IMR-90 (cell line): ENCODE measurements around the gene SUGCT. TPM values are rescaled to one million over a fixed set of nuclear protein-coding genes. Genes with fewer than 3 reads are reported as not detected.

Experiments
- ATAC-seq: fragments of 200-7000 bp; cut with Tn5 transposase; 2 replicates; pipeline ENCODE4 v1.9.1; 2020; ENCODE audit warnings: low read depth, mild to moderate bottlenecking, moderate library complexity
- BruUV-seq: library from RNA; stranded (reverse); fragments of 400-500 nt; replicated peaks from 2 replicates; lab custom pipeline; 2021; lab: Mats Ljungman, UMichigan
- CTCF ChIA-PET: fragments of 300-600 bp; formaldehyde crosslinking; extraction: SDS; loops from one replicate; lab custom pipeline; 2021; ENCODE audit warnings: antibody characterized with exemption; lab: Yijun Ruan, JAX
- POLR2A ChIA-PET: fragments of 300-600 bp; sonication (Branson Sonifier 250); formaldehyde crosslinking; loops from one replicate; lab custom pipeline; 2022; ENCODE audit warnings: antibody characterized with exemption; ENCODE audit not compliant: unreplicated experiment; lab: Charles Lee
- DNase-seq: peaks from one replicate; pipeline ENCODE4 v3.0.0; 2013
- H2AFZ ChIP-seq: replicated peaks from 2 replicates; pipeline ENCODE3; 2013; ENCODE audit warnings: low read length, mild to moderate bottlenecking; ENCODE audit not compliant: poor library complexity
- H2AK5ac ChIP-seq: 2 replicates; pipeline ENCODE4 v1.6.1; 2013; ENCODE audit warnings: low read depth, low read length, inconsistent platforms
- H2AK9ac ChIP-seq: replicated peaks from 2 replicates; pipeline ENCODE3; 2013; ENCODE audit warnings: mild to moderate bottlenecking, low read depth, low read length, moderate library complexity; ENCODE audit not compliant: poor library complexity
- H2BK120ac ChIP-seq: 2 replicates; pipeline ENCODE4 v1.6.1; 2013; ENCODE audit warnings: low read depth, low read length, inconsistent platforms
- H2BK15ac ChIP-seq: 3 replicates; pipeline ENCODE4 v1.6.1; 2013; ENCODE audit warnings: low read depth, low read length, inconsistent platforms
- H2BK20ac ChIP-seq: 2 replicates; pipeline ENCODE4 v1.6.1; 2013; ENCODE audit warnings: low read depth, mild to moderate bottlenecking, inconsistent platforms, low read length, moderate library complexity
- H2BK5ac ChIP-seq: 2 replicates; pipeline ENCODE4 v1.6.1; 2013; ENCODE audit warnings: mild to moderate bottlenecking, low read depth, low read length, inconsistent platforms; ENCODE audit not compliant: poor library complexity, severe bottlenecking
- H3K14ac ChIP-seq: replicated peaks from 2 replicates; pipeline ENCODE4 v1.6.1; 2013; ENCODE audit warnings: low read depth, low read length, inconsistent platforms
- H3K18ac ChIP-seq: 2 replicates; pipeline ENCODE4 v1.6.1; 2013; ENCODE audit warnings: low read depth, low read length, control low read depth
- H3K23ac ChIP-seq: 2 replicates; pipeline ENCODE4 v1.6.1; 2013; ENCODE audit warnings: low read depth, low read length, inconsistent platforms
- H3K27ac ChIP-seq: 2 replicates; pipeline ENCODE4 v1.5.1; 2013; ENCODE audit warnings: mild to moderate bottlenecking, control low read depth, low read length; ENCODE audit not compliant: insufficient read depth
- H3K27me3 ChIP-seq: 2 replicates; pipeline ENCODE4 v1.6.1; 2013; ENCODE audit warnings: low read length; ENCODE audit not compliant: control insufficient read depth, insufficient read depth
- H3K36me3 ChIP-seq: 2 replicates; pipeline ENCODE4 v1.6.1; 2013; ENCODE audit warnings: low read length, mixed read lengths; ENCODE audit not compliant: control insufficient read depth, insufficient read depth
- H3K4ac ChIP-seq: 2 replicates; pipeline ENCODE4 v1.6.1; 2013; ENCODE audit warnings: low read depth, low read length, inconsistent platforms
- H3K4me1 ChIP-seq: 2 replicates; pipeline ENCODE4 v1.6.1; 2013; ENCODE audit warnings: low read length, mixed read lengths; ENCODE audit not compliant: control insufficient read depth, insufficient read depth
- H3K4me2 ChIP-seq: 2 replicates; pipeline ENCODE4 v1.6.1; 2013; ENCODE audit warnings: low read depth, mild to moderate bottlenecking, control low read depth, low read length, moderate library complexity
- H3K4me3 ChIP-seq: 2 replicates; pipeline ENCODE4 v1.5.1; 2013; ENCODE audit warnings: low read depth, mild to moderate bottlenecking, control low read depth, low read length, moderate library complexity; ENCODE audit not compliant: insufficient read depth
- H3K56ac ChIP-seq: 2 replicates; pipeline ENCODE4 v1.6.1; 2013; ENCODE audit warnings: low read length, inconsistent platforms; ENCODE audit not compliant: insufficient read depth; ENCODE audit errors: extremely low read depth
- H3K79me1 ChIP-seq, 2 experiments: 2 replicates each; pipeline ENCODE4 v1.6.1; 2013; ENCODE audit warnings: low read length in 2 of 2, inconsistent platforms in 1 of 2, low read depth in 1 of 2
- H3K9ac ChIP-seq: 2 replicates; pipeline ENCODE4 v1.6.1; 2013; ENCODE audit warnings: low read depth, low read length, control low read depth
- H3K9me1 ChIP-seq: 2 replicates; pipeline ENCODE4 v1.6.1; 2013; ENCODE audit warnings: low read length, inconsistent platforms; ENCODE audit not compliant: insufficient read depth
- H3K9me3 ChIP-seq: 2 replicates; pipeline ENCODE4 v1.6.1; 2013; ENCODE audit warnings: low read length; ENCODE audit not compliant: control insufficient read depth, insufficient read depth
- H4K20me1 ChIP-seq: 2 replicates; pipeline ENCODE4 v1.6.1; 2013; ENCODE audit warnings: low read length, inconsistent platforms; ENCODE audit not compliant: insufficient read depth
- H4K5ac ChIP-seq: 2 replicates; pipeline ENCODE4 v1.6.1; 2013; ENCODE audit warnings: mild to moderate bottlenecking, low read depth, low read length, control low read depth
- H4K8ac ChIP-seq, 2 experiments: 2 replicates each; pipeline ENCODE4 v1.6.1; 2013; ENCODE audit warnings: low read depth in 2 of 2, low read length in 2 of 2, control low read depth in 1 of 2, inconsistent platforms in 1 of 2
- H4K91ac ChIP-seq: 2 replicates; pipeline ENCODE4 v1.6.1; 2013; ENCODE audit warnings: low read depth, low read length, inconsistent platforms; ENCODE audit not compliant: insufficient read depth
- CTCF ChIP-seq: conservative IDR thresholded peaks from 2 replicates; pipeline ENCODE4 v1.5.1; 2012; ENCODE audit warnings: mild to moderate bottlenecking, low read depth, low read length, improper control_type of control experiment
- ELK1 ChIP-seq: fragments of 150-350 bp; IDR thresholded peaks from 2 replicates; pipeline ENCODE4 v1.6.1; 2016; ENCODE audit warnings: low read depth, mild to moderate bottlenecking, low read length, moderate library complexity, borderline replicate concordance
- MAZ ChIP-seq: IDR thresholded peaks from 2 replicates; pipeline ENCODE4 v1.6.1; 2012; ENCODE audit warnings: low read depth, mild to moderate bottlenecking, low read length, improper control_type of control experiment, moderate library complexity, borderline replicate concordance
- POLR2A ChIP-seq: IDR thresholded peaks from 2 replicates; pipeline ENCODE4 v1.6.1; 2012; ENCODE audit warnings: mild to moderate bottlenecking, low read depth, low read length
- WGBS, 2 experiments: methylation state at CpG; one replicate each; pipeline versions ENCODE4 v1.1.5 to v1.1.7; 2013; ENCODE audit warnings: missing lambda C conversion rate in 2 of 2; ENCODE audit not compliant: insufficient read length in 1 of 2; ENCODE audit errors: extremely low coverage in 2 of 2; 5-methylcytosine and 5-hydroxymethylcytosine counted together
- dilution Hi-C: fragments of 300-500 bp; cut with HindIII; formaldehyde crosslinking; loops from one replicate; pipeline ENCODE4 v1.14.3; 2018; ENCODE audit warnings: low sequenced_read_pairs; ENCODE audit not compliant: unreplicated experiment
- in situ Hi-C: fragments of 300-500 bp; cut with MboI; formaldehyde crosslinking; loops from 3 replicates; pipeline ENCODE4 v1.14.3; 2019; ENCODE audit warnings: low sequenced_read_pairs, inconsistent platforms, mixed read lengths
- intact Hi-C: fragments of 100-400 bp; cut with micrococcal nuclease; formaldehyde crosslinking; loops from 2 replicates; pipeline ENCODE4 v1.10.0; 2022
- polyA plus RNA-seq, 3 experiments: library from polyadenylated mRNA; depleted of rRNA; stranded (reverse); fragments of >200 nt; gene quantifications; 2 replicates each; pipeline ENCODE4 v1.2.3, GENCODE V29; 2012; ENCODE audit warnings: low replicate concordance in 1 of 3
- total RNA-seq: library from RNA; depleted of rRNA; stranded (reverse); fragments of >200 nt; gene quantifications from 2 replicates; pipeline ENCODE4 v1.2.3, GENCODE V29; 2012

The SUGCT gene
- total and polyA plus RNA-seq, 2 of the 4 experiments (the other 2 are of a cell fraction): 5.9 to 8.3 TPM

GRCh38 chr7:40436710-40437109, 301.9 kb downstream of the SUGCT start:
- Histone ChIP-seq H2BK15ac (peak overlapping the region; percentile 79; the same call in 1 of the 3 replicates), H4K20me1 (no peaks in the 10 kb centered on the region), H3K4me3 (no peak overlapping the region), H3K9me1 (peaks cover 9% of the 10 kb centered on the region), H2BK5ac (peak overlapping the region; percentile 93), H3K14ac (peak overlapping the region; percentile 11), H3K27me3 (no peaks in the 10 kb centered on the region), H3K18ac (peak overlapping the region; percentile 73; the same call in 1 of the 2 replicates), H3K36me3 (no peaks in the 10 kb centered on the region), H3K79me1 (peaks cover 0 to 7% of the 10 kb centered on the region in 2 experiments; a peak in 1 of 4 replicates), H4K8ac (peak overlapping the region; percentile 35 to 80), H3K23ac (peak overlapping the region; percentile 31; the same call in 1 of the 2 replicates), H2AK5ac (no peak overlapping the region), H4K91ac (peak overlapping the region; percentile 76), H3K9me3 (peaks cover 2% of the 10 kb centered on the region), H4K5ac (peak overlapping the region; percentile 64; the same call in 1 of the 2 replicates), H3K4me2 (no peak overlapping the region), H3K27ac (peak overlapping the region; percentile 56; the same call in 1 of the 2 replicates), H3K4ac (peak overlapping the region; percentile 71; the same call in 1 of the 2 replicates), H3K4me1 (peaks cover 11% of the 10 kb centered on the region), H2BK20ac (peak overlapping the region; percentile 94), H2BK120ac (peak overlapping the region; percentile 84), H2AFZ (no peak overlapping the region), H3K56ac (peak overlapping the region; percentile 76), H2AK9ac (no peak overlapping the region), H3K9ac (no peak overlapping the region)
- ATAC-seq: no peak
- WGBS, 2 experiments: no CpG with 5 or more reads among the region's 1 CpG
- BruUV-seq: no TSS peak
- intact Hi-C loops: loop anchor here (1.0 kb wide), 1 partner anchor 33 kb away; no protein-coding TSS in a partner anchor
- TF ChIP-seq MAZ (no peak), ELK1 (no peak), POLR2A (no peak), CTCF (no peak)
- in situ Hi-C loops: no loop called here
- POLR2A ChIA-PET: no interaction called here
- no peak for DNase-seq
- CTCF ChIA-PET: interaction anchor here (0.9 to 1.1 kb wide), 2 partner anchors 28 to 34 kb away, joined by 3 to 4 read pairs; no protein-coding TSS in a partner anchor
- dilution Hi-C loops: no loop called here
